Nephron progenitor cell (in vitro differentiated cells): Measurements from ENCODE around the gene POLR2F.
"Not testable (repeated sequence)": the region's sequence is repeated elsewhere in the genome, so short reads cannot be mapped to it uniquely, and the experiment has no call there.

Source experiments
- DNase-seq: peaks from one replicate; pipeline ENCODE4 v3.0.0; 2021
- H3K27ac Mint-ChIP-seq: 2 replicates; pipeline ENCODE4 v1.8.0; 2021; ENCODE audit warnings: mild to moderate bottlenecking, moderate library complexity, mixed read lengths
- H3K27me3 Mint-ChIP-seq: 2 replicates; pipeline ENCODE4 v1.8.0; 2021; ENCODE audit warnings: mild to moderate bottlenecking, low read depth, mixed read lengths; ENCODE audit not compliant: poor library complexity
- H3K36me3 Mint-ChIP-seq: 2 replicates; pipeline ENCODE4 v1.8.0; 2021; ENCODE audit warnings: low read depth, mixed read lengths
- H3K4me1 Mint-ChIP-seq: 2 replicates; pipeline ENCODE4 v1.8.0; 2021; ENCODE audit warnings: mixed read lengths
- H3K4me3 Mint-ChIP-seq: 2 replicates; pipeline ENCODE4 v1.8.0; 2021; ENCODE audit warnings: mild to moderate bottlenecking, moderate library complexity, mixed read lengths
- H3K9me3 Mint-ChIP-seq: 2 replicates; pipeline ENCODE4 v1.8.0; 2021; ENCODE audit warnings: mild to moderate bottlenecking, moderate library complexity, mixed read lengths
- CTCF ChIP-seq: fragments of 200-600 bp; sonication (generic); IDR thresholded peaks from 2 replicates; pipeline ENCODE4 v1.5.0; 2021; ENCODE audit warnings: antibody characterized with exemption

The POLR2F gene

GRCh38 chr22:37975153-37975552 lies 21.7 kb downstream of the POLR2F start:
- no peak for DNase-seq
- Mint-ChIP-seq H3K36me3 (peaks cover 13% of the 10 kb centered on the region), H3K4me3 (no peak overlapping the region), H3K9me3 (no peaks in the 10 kb centered on the region), H3K27ac (no peak overlapping the region), H3K4me1 (no peaks in the 10 kb centered on the region), H3K27me3 (peaks cover 2% of the 10 kb centered on the region)
- no peak for TF ChIP-seq CTCF

GRCh38 chr22:37976022-37976421 lies 22.5 kb downstream of the POLR2F start:
- not testable (repeated sequence) for H3K9me3 Mint-ChIP-seq, H3K4me1 Mint-ChIP-seq, H3K27ac Mint-ChIP-seq, H3K4me3 Mint-ChIP-seq, H3K27me3 Mint-ChIP-seq, DNase-seq
- H3K36me3 Mint-ChIP-seq = peaks cover 13% of the 10 kb centered on the region

- no peak for TF ChIP-seq CTCF
- DNase-seq = no peak
- H3K27me3 Mint-ChIP-seq = peaks cover 13% of the 10 kb centered on the region
- no peaks in the 10 kb centered on the region for H3K4me1 Mint-ChIP-seq
- H3K27ac Mint-ChIP-seq = no peak overlapping the region
- H3K4me3 Mint-ChIP-seq = no peak overlapping the region
- no peaks in the 10 kb centered on the region for H3K9me3 Mint-ChIP-seq
- H3K36me3 Mint-ChIP-seq = peaks cover 13% of the 10 kb centered on the region
Measured at GRCh38 chr22:37976547-37976946, 23.0 kb downstream of the POLR2F start.

GRCh38 chr22:37979782-37980181 lies 26.3 kb downstream of the POLR2F start:
- no peaks in the 10 kb centered on the region for H3K4me1 Mint-ChIP-seq
- DNase-seq = no peak
- H3K27ac Mint-ChIP-seq = no peak overlapping the region
- H3K9me3 Mint-ChIP-seq = no peaks in the 10 kb centered on the region
- no peak for TF ChIP-seq CTCF
- peaks cover 14% of the 10 kb centered on the region for H3K36me3 Mint-ChIP-seq
- peaks cover 44% of the 10 kb centered on the region for H3K27me3 Mint-ChIP-seq
- no peak overlapping the region for H3K4me3 Mint-ChIP-seq

- Mint-ChIP-seq H3K9me3 (no peaks in the 10 kb centered on the region), H3K4me1 (peaks cover 4% of the 10 kb centered on the region), H3K27me3 (peaks cover 51% of the 10 kb centered on the region), H3K27ac (no peak overlapping the region), H3K36me3 (peaks cover 4% of the 10 kb centered on the region), H3K4me3 (no peak overlapping the region)
- no peak for TF ChIP-seq CTCF
- DNase-seq = no peak
Measured at GRCh38 chr22:37981282-37982011, 27.9 kb downstream of the POLR2F start.

GRCh38 chr22:37982151-37982785 lies 28.8 kb downstream of the POLR2F start:
- Mint-ChIP-seq H3K36me3 (peaks cover 4% of the 10 kb centered on the region), H3K27ac (no peak overlapping the region), H3K9me3 (no peaks in the 10 kb centered on the region), H3K27me3 (peaks cover 51% of the 10 kb centered on the region), H3K4me3 (no peak overlapping the region), H3K4me1 (peaks cover 4% of the 10 kb centered on the region)
- no peak for TF ChIP-seq CTCF
- DNase-seq = no peak
